HCT116 (cell line): Measurements from ENCODE around the gene GFRA3. TPM values are rescaled to one million over a fixed set of nuclear protein-coding genes. Genes with fewer than 3 reads are reported as not detected.

Experiments used
- ATAC-seq: fragments of 200-7000 bp; cut with Tn5 transposase; 2 replicates; pipeline ENCODE4 v1.9.1; 2020; ENCODE audit warnings: mild to moderate bottlenecking, moderate library complexity
- BruUV-seq: library from RNA; stranded (reverse); fragments of 400-500 nt; replicated peaks from 2 replicates; lab custom pipeline; 2021; lab: Mats Ljungman, UMichigan
- CTCF ChIA-PET: fragments of 300-600 bp; sonication (Branson Sonifier 250); formaldehyde crosslinking; loops from one replicate; lab custom pipeline; 2021; ENCODE audit warnings: antibody characterized with exemption; lab: Charles Lee
- POLR2A ChIA-PET: fragments of 300-600, 350-600 bp; sonication (Branson Sonifier 250); formaldehyde crosslinking; loops from one replicate; lab custom pipeline; 2021; ENCODE audit warnings: antibody characterized with exemption; lab: Charles Lee
- RAD21 ChIA-PET, 2 experiments: fragments of 300-600 bp; sonication (Branson Sonifier 250); formaldehyde crosslinking; loops; one replicate each; lab custom pipeline; 2023; ENCODE audit warnings: low total read pairs in 2 of 2; ENCODE audit not compliant: uncharacterized antibody in 2 of 2, unreplicated experiment in 2 of 2, low non-redundant PET in 1 of 2; lab: Charles Lee
- DNase-seq: peaks from one replicate; pipeline ENCODE4 v3.0.0-alpha.2; 2010; ENCODE audit warnings: low read depth, low spot score
- H2AFZ ChIP-seq: fragments of 200-600 bp; shearing (Covaris generic), sonication (generic); 2 replicates; pipeline ENCODE4 v1.6.1; 2017; ENCODE audit warnings: low read depth, mixed run types, mixed read lengths, antibody characterized with exemption, low read length; ENCODE audit not compliant: poor library complexity, severe bottlenecking
- H3K27ac ChIP-seq: 2 replicates; pipeline ENCODE4 v1.5.1; 2012; ENCODE audit warnings: low read depth, low read length
- H3K27me3 ChIP-seq: fragments of 200-600 bp; sonication (generic); 2 replicates; pipeline ENCODE4 v1.6.1; 2016; ENCODE audit warnings: mixed run types, low read length, mixed read lengths; ENCODE audit not compliant: insufficient read depth
- H3K36me3 ChIP-seq, 2 experiments: fragments of 200-500 bp in 1 of 2; fragments of 200-600 bp in 1 of 2; sonication (Bioruptor generic) in 1 of 2; sonication (generic) in 1 of 2; 2 replicates each; pipeline versions ENCODE4 v1.5.1 to v1.6.1; 2014 to 2016; ENCODE audit warnings: low read length in 2 of 2, inconsistent platforms in 1 of 2, mixed read lengths in 1 of 2, mixed run types in 1 of 2; ENCODE audit not compliant: insufficient read depth in 2 of 2, control insufficient read depth in 1 of 2
- H3K4me1 ChIP-seq, 2 experiments: fragments of 200-600 bp in 1 of 2; sonication (generic) in 1 of 2; 2 replicates each; pipeline versions ENCODE4 v1.5.1 to v1.6.1; 2012 to 2017; ENCODE audit warnings: low read length in 2 of 2, inconsistent platforms in 1 of 2, mild to moderate bottlenecking in 1 of 2, mixed read lengths in 1 of 2, mixed run types in 1 of 2, moderate library complexity in 1 of 2; ENCODE audit not compliant: insufficient read depth in 2 of 2, control insufficient read depth in 1 of 2
- H3K4me2 ChIP-seq: fragments of 200-600 bp; sonication (generic); 2 replicates; pipeline ENCODE4 v1.6.1; 2017; ENCODE audit warnings: mixed run types, low read length, mixed read lengths
- H3K4me3 ChIP-seq, 2 experiments: fragments of 200-600 bp in 1 of 2; sonication (generic) in 1 of 2; replicated peaks in 1 of 2; 2 replicates each; pipeline ENCODE4 v1.5.1; 2011 to 2016; ENCODE audit warnings: low read length in 2 of 2, control low read depth in 1 of 2, low read depth in 1 of 2, mild to moderate bottlenecking in 1 of 2, mixed read lengths in 1 of 2, mixed run types in 1 of 2
- H3K79me2 ChIP-seq: fragments of 200-600 bp; sonication (generic); 2 replicates; pipeline ENCODE4 v1.6.1; 2017; ENCODE audit warnings: mild to moderate bottlenecking, mixed run types, low read length, moderate library complexity, mixed read lengths; ENCODE audit not compliant: insufficient read depth
- H3K9ac ChIP-seq: fragments of 200-600 bp; sonication (generic); 2 replicates; pipeline ENCODE4 v1.6.1; 2016; ENCODE audit warnings: low read length, mixed read lengths
- H3K9me2 ChIP-seq: fragments of 200-600 bp; sonication (generic), shearing (Covaris generic); 2 replicates; pipeline ENCODE4 v1.6.1; 2017; ENCODE audit warnings: mixed run types, mild to moderate bottlenecking, moderate library complexity; ENCODE audit not compliant: insufficient read depth
- H3K9me3 ChIP-seq, 2 experiments: fragments of 200-500 bp in 1 of 2; fragments of 200-600 bp in 1 of 2; sonication (Bioruptor generic) in 1 of 2; sonication (generic) in 1 of 2; 2 replicates each; pipeline ENCODE4 v1.6.1; 2014 to 2017; ENCODE audit warnings: low read length in 2 of 2, mixed read lengths in 2 of 2, inconsistent platforms in 1 of 2, low read depth in 1 of 2, mild to moderate bottlenecking in 1 of 2, mixed run types in 1 of 2, moderate library complexity in 1 of 2; ENCODE audit not compliant: control insufficient read depth in 1 of 2, insufficient read depth in 1 of 2
- H4K20me1 ChIP-seq: fragments of 200-600 bp; sonication (generic), shearing (Covaris generic); 2 replicates; pipeline ENCODE4 v1.6.1; 2017; ENCODE audit warnings: mixed run types, mild to moderate bottlenecking, moderate library complexity; ENCODE audit not compliant: insufficient read depth
- CBX3 ChIP-seq: IDR thresholded peaks from 2 replicates; pipeline ENCODE4 v1.6.1; 2012; ENCODE audit warnings: low read depth
- EZH2 ChIP-seq: fragments of 200-600 bp; sonication (generic); IDR thresholded peaks from 2 replicates; pipeline ENCODE4 v1.6.1; 2017; ENCODE audit warnings: antibody characterized with exemption, mixed run types
- RAD21 ChIP-seq: IDR thresholded peaks from 2 replicates; pipeline ENCODE4 v1.6.1; 2012; ENCODE audit warnings: low read depth, mild to moderate bottlenecking
- YY1 ChIP-seq: IDR thresholded peaks from 2 replicates; pipeline ENCODE4 v1.6.1; 2011; ENCODE audit warnings: low read length, low read depth, moderate library complexity, mild to moderate bottlenecking; ENCODE audit not compliant: insufficient replicate concordance; ENCODE audit errors: extremely low read depth
- ZNF274 ChIP-seq: fragments of 200-500 bp; sonication (Bioruptor generic); IDR thresholded peaks from 2 replicates; pipeline ENCODE4 v1.6.1; 2014; ENCODE audit warnings: mild to moderate bottlenecking, low read depth, low read length, inconsistent platforms
- intact Hi-C: fragments of 100-400 bp; cut with micrococcal nuclease; formaldehyde crosslinking; loops from 2 replicates; pipeline ENCODE4 v1.10.0; 2022
- total RNA-seq: library from RNA; stranded (reverse); gene quantifications from one replicate; pipeline ENCODE4 v1.2.1, GENCODE V29; 2021; ENCODE audit not compliant: unreplicated experiment
- TF ChIP-seq, protein P1 (sequence below), 3 experiments: fragments of 200-600 bp in 1 of 3; sonication (generic) in 1 of 3; IDR thresholded peaks in 2 of 3; conservative IDR thresholded peaks in 1 of 3; 2 replicates each; pipeline ENCODE4 v1.5.1; 2012 to 2017; ENCODE audit warnings: low read depth in 2 of 3, low read length in 2 of 3, antibody characterized with exemption in 1 of 3, borderline replicate concordance in 1 of 3, control low read depth in 1 of 3, mild to moderate bottlenecking in 1 of 3, mixed read lengths in 1 of 3, mixed run types in 1 of 3, moderate library complexity in 1 of 3; ENCODE audit not compliant: insufficient read depth in 1 of 3
- TF ChIP-seq, protein P2 (sequence below): IDR thresholded peaks from 2 replicates; pipeline ENCODE4 v1.6.1; 2012

Gene GFRA3
- total RNA-seq, 1 experiment from 2014 or later = not detected

DNA sequence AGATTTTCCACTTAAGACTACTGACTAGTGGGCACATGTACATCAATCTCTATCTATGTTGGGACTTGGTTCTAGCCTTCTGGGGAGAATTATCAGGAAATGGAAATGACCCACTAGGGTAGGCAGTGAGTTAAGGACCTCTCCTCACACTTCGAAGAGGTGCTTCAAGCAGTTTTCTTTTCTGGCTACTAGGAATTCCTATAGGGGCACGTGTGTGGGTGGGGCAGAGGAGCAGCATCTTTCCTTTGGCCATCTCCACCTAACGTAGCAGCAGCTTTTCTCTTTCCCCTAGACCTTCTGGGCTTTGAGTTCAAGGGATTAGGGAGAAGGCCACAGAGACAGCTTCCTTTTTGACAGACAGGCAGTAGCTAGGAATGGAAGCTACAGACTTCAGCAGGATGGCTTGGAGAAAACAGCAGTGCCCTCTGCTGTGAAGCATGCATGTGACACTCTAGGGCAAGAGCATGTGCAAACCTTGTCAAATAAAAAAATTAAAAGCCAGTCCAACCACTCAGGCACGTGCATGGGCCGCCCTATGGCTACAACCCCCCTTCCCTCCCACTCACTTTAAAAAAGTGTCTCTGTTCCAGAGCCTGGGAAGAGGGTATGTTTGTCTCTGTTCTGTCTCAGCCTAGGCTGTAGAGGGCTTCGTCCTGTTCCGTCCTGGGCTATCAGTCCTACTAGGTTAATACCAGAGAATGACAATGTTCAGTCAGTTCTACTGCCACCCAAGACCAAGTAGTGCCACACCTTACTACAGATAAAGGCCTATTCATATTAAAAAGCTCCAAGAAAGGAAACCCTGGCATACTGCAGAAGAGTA lies 8.7 kb upstream of the GFRA3 start:
- no peak overlapping the region for H3K4me2 ChIP-seq
- peaks cover 0 to 3% of the 10 kb centered on the region in 2 experiments; a peak in 1 of 4 replicates for H3K4me1 ChIP-seq
- no peak overlapping the region for H3K27ac ChIP-seq
- no peaks in the 10 kb centered on the region for H4K20me1 ChIP-seq
- no peak overlapping the region for H3K9ac ChIP-seq
- intact Hi-C loops = loop anchor here (1.0 kb wide), 2 partner anchors 60 to 103 kb away; no protein-coding TSS in a partner anchor
- H3K4me3 ChIP-seq = no peak overlapping the region
- ChIA-PET CTCF (interaction anchor here (0.6 to 2.1 kb wide), 9 partner anchors 11 to 104 kb away, joined by 3 to 21 read pairs (median 4); partner anchors contain the start of genes BRD8 and KIF20A), POLR2A (no interaction called here), RAD21 (interaction anchor here (0.6 to 1.0 kb wide), 2 partner anchors 103 to 104 kb away, joined by 3 read pairs; partner anchors contain the start of gene KIF20A (in 1 of the 2))
- no peak overlapping the region for H2AFZ ChIP-seq
- TF ChIP-seq RAD21 = peak; percentile 71
- peak; percentile 31 for TF ChIP-seq YY1
- TF ChIP-seq, protein P1, sequence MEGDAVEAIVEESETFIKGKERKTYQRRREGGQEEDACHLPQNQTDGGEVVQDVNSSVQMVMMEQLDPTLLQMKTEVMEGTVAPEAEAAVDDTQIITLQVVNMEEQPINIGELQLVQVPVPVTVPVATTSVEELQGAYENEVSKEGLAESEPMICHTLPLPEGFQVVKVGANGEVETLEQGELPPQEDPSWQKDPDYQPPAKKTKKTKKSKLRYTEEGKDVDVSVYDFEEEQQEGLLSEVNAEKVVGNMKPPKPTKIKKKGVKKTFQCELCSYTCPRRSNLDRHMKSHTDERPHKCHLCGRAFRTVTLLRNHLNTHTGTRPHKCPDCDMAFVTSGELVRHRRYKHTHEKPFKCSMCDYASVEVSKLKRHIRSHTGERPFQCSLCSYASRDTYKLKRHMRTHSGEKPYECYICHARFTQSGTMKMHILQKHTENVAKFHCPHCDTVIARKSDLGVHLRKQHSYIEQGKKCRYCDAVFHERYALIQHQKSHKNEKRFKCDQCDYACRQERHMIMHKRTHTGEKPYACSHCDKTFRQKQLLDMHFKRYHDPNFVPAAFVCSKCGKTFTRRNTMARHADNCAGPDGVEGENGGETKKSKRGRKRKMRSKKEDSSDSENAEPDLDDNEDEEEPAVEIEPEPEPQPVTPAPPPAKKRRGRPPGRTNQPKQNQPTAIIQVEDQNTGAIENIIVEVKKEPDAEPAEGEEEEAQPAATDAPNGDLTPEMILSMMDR (IDR thresholded peaks at IDR 0.05 in 2 of 3, conservative IDR thresholded peaks at IDR 0.05 in 1 of 3; ENCODE audit: borderline replicate concordance in 1 of 3, insufficient read depth in 1 of 3, low read depth in 2 of 3, low read length in 2 of 3) = peak; percentile 53 to 69 (median 55)
- TF ChIP-seq EZH2 = no peak
- no peak for TF ChIP-seq ZNF274
- TF ChIP-seq CBX3 = 0 out of 2 replicates have a peak, but pooled peaks have one; percentile 53
- TF ChIP-seq, protein P2, sequence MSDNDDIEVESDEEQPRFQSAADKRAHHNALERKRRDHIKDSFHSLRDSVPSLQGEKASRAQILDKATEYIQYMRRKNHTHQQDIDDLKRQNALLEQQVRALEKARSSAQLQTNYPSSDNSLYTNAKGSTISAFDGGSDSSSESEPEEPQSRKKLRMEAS = peak; percentile 84
- no peaks in the 10 kb centered on the region for H3K27me3 ChIP-seq
- DNase-seq (peak; percentile 34), ATAC-seq (peak; percentile 95)
- no peaks in the 10 kb centered on the region for H3K79me2 ChIP-seq
- H3K36me3 ChIP-seq = no peaks in the 10 kb centered on the region
- no peaks in the 10 kb centered on the region for H3K9me2 ChIP-seq
- TSS peak; percentile 26 for BruUV-seq
- H3K9me3 ChIP-seq = no peaks in the 10 kb centered on the region
